H9 (cell line): ENCODE measurements around the gene USP5. TPM values are rescaled to one million over a fixed set of nuclear protein-coding genes. Genes with fewer than 3 reads are reported as not detected.
A peak's percentile ranks its signal among the peaks of the same experiment; 100 is the strongest.

Experiments
- DNase-seq: peaks from one replicate; pipeline ENCODE4 v3.0.0-alpha.2; 2017
- H2AFZ ChIP-seq: one replicate; pipeline ENCODE4 v1.6.1; 2013; ENCODE audit warnings: mild to moderate bottlenecking, low read length, control low read depth, moderate library complexity
- H2AK5ac ChIP-seq: 2 replicates; pipeline ENCODE4 v1.6.1; 2013; ENCODE audit warnings: low read length, control low read depth, mixed read lengths; ENCODE audit not compliant: insufficient read length
- H2BK120ac ChIP-seq: one replicate; pipeline ENCODE4 v1.6.1; 2013; ENCODE audit warnings: low read depth, mild to moderate bottlenecking, low read length, control low read depth, inconsistent platforms; ENCODE audit not compliant: poor library complexity, severe bottlenecking
- H2BK12ac ChIP-seq: 2 replicates; pipeline ENCODE4 v1.6.1; 2013; ENCODE audit warnings: low read length, control low read depth, mixed read lengths, low read depth; ENCODE audit not compliant: insufficient read length
- H2BK15ac ChIP-seq: 2 replicates; pipeline ENCODE4 v1.6.1; 2013; ENCODE audit warnings: low read depth, low read length, control low read depth
- H2BK20ac ChIP-seq: one replicate; pipeline ENCODE4 v1.6.1; 2013; ENCODE audit warnings: low read depth, mild to moderate bottlenecking, low read length, control low read depth, inconsistent platforms; ENCODE audit not compliant: poor library complexity, severe bottlenecking
- H2BK5ac ChIP-seq: 2 replicates; pipeline ENCODE4 v1.6.1; 2013; ENCODE audit warnings: low read length, control low read depth, mixed read lengths; ENCODE audit not compliant: insufficient read length
- H3K14ac ChIP-seq: 2 replicates; pipeline ENCODE4 v1.6.1; 2013; ENCODE audit warnings: low read length, control low read depth; ENCODE audit not compliant: insufficient read depth
- H3K18ac ChIP-seq: 2 replicates; pipeline ENCODE4 v1.6.1; 2013; ENCODE audit warnings: low read depth, mild to moderate bottlenecking, mixed read lengths, low read length, control low read depth; ENCODE audit not compliant: insufficient read length
- H3K23ac ChIP-seq: 2 replicates; pipeline ENCODE4 v1.6.1; 2013; ENCODE audit warnings: low read length, control low read depth, mixed read lengths, low read depth; ENCODE audit not compliant: insufficient read length
- H3K23me2 ChIP-seq: 2 replicates; pipeline ENCODE4 v1.6.1; 2013; ENCODE audit warnings: low read depth, mild to moderate bottlenecking, mixed read lengths, low read length, control low read depth; ENCODE audit not compliant: insufficient read length, poor library complexity, severe bottlenecking
- H3K27ac ChIP-seq: 2 replicates; pipeline ENCODE4 v1.5.1; 2013; ENCODE audit warnings: low read length, control low read depth, mixed read lengths, low read depth; ENCODE audit not compliant: insufficient read length
- H3K27me3 ChIP-seq: 2 replicates; pipeline ENCODE4 v1.6.1; 2013; ENCODE audit warnings: low read length, control low read depth, inconsistent platforms; ENCODE audit not compliant: insufficient read depth
- H3K4ac ChIP-seq: 2 replicates; pipeline ENCODE4 v1.6.1; 2013; ENCODE audit warnings: low read depth, mild to moderate bottlenecking, control low read depth, inconsistent platforms, low read length, moderate library complexity
- H3K4me1 ChIP-seq: 2 replicates; pipeline ENCODE4 v1.6.1; 2013; ENCODE audit warnings: low read length, control low read depth, inconsistent platforms; ENCODE audit not compliant: insufficient read depth
- H3K4me2 ChIP-seq: 2 replicates; pipeline ENCODE4 v1.6.1; 2013; ENCODE audit warnings: low read length, control low read depth, mixed read lengths; ENCODE audit not compliant: insufficient read length, insufficient read depth
- H3K56ac ChIP-seq: 2 replicates; pipeline ENCODE4 v1.6.1; 2013; ENCODE audit warnings: low read depth, mild to moderate bottlenecking, mixed read lengths, low read length, control low read depth; ENCODE audit not compliant: insufficient read length
- H3K79me1 ChIP-seq: 2 replicates; pipeline ENCODE4 v1.6.1; 2013; ENCODE audit warnings: low read depth, mild to moderate bottlenecking, moderate library complexity, low read length, control low read depth, inconsistent platforms; ENCODE audit not compliant: insufficient read depth, poor library complexity, severe bottlenecking
- H3K79me2 ChIP-seq: 2 replicates; pipeline ENCODE4 v1.6.1; 2013; ENCODE audit warnings: low read length, control low read depth, inconsistent platforms; ENCODE audit not compliant: insufficient read depth
- H3K9ac ChIP-seq: 2 replicates; pipeline ENCODE4 v1.6.1; 2013; ENCODE audit warnings: low read length, control low read depth, mixed read lengths; ENCODE audit not compliant: insufficient read length; ENCODE audit errors: extremely low read depth
- H3K9me3 ChIP-seq: one replicate; pipeline ENCODE4 v1.6.1; 2013; ENCODE audit warnings: low read depth, low read length, inconsistent platforms; ENCODE audit not compliant: control insufficient read depth
- H3T11ph ChIP-seq: one replicate; pipeline ENCODE4 v1.6.1; 2013; ENCODE audit warnings: mild to moderate bottlenecking, low read length, control low read depth, inconsistent platforms
- H4K20me1 ChIP-seq: one replicate; pipeline ENCODE4 v1.6.1; 2013; ENCODE audit not compliant: control insufficient read depth, insufficient read length, insufficient read depth
- H4K5ac ChIP-seq: 2 replicates; pipeline ENCODE4 v1.6.1; 2013; ENCODE audit warnings: low read depth, mild to moderate bottlenecking, mixed read lengths, low read length, control low read depth; ENCODE audit not compliant: insufficient read length
- H4K8ac ChIP-seq: replicated peaks from 2 replicates; pipeline ENCODE4 v1.6.1; 2013; ENCODE audit warnings: low read length, control low read depth, mixed read lengths, low read depth; ENCODE audit not compliant: insufficient read length
- H4K91ac ChIP-seq: 2 replicates; pipeline ENCODE4 v1.6.1; 2013; ENCODE audit warnings: low read depth, mild to moderate bottlenecking, moderate library complexity, mixed read lengths, low read length, control low read depth; ENCODE audit not compliant: insufficient read length
- H3K27ac Mint-ChIP-seq, 3 experiments: 2 replicates in 2 of 3; 3 replicates in 1 of 3; pipeline ENCODE4 v1.8.0; 2020 to 2021; ENCODE audit warnings: mixed read lengths in 3 of 3, mild to moderate bottlenecking in 1 of 3, moderate library complexity in 1 of 3
- H3K27me3 Mint-ChIP-seq: 2 replicates; pipeline ENCODE4 v1.8.0; 2021; ENCODE audit warnings: low read depth, mild to moderate bottlenecking, moderate library complexity, mixed read lengths
- H3K36me3 Mint-ChIP-seq, 3 experiments: 2 replicates in 2 of 3; 3 replicates in 1 of 3; pipeline ENCODE4 v1.8.0; 2020 to 2021; ENCODE audit warnings: low read depth in 3 of 3, mixed read lengths in 3 of 3; ENCODE audit not compliant: insufficient read depth in 1 of 3
- H3K4me1 Mint-ChIP-seq, 2 experiments: 2 replicates each; pipeline ENCODE4 v1.8.0; 2020; ENCODE audit warnings: mixed read lengths in 2 of 2
- H3K4me3 Mint-ChIP-seq, 2 experiments: 2 replicates in 1 of 2; 3 replicates in 1 of 2; pipeline ENCODE4 v1.8.0; 2020 to 2021; ENCODE audit warnings: mild to moderate bottlenecking in 2 of 2, mixed read lengths in 2 of 2, moderate library complexity in 1 of 2
- H3K9me3 Mint-ChIP-seq, 2 experiments: 2 replicates in 1 of 2; 3 replicates in 1 of 2; pipeline ENCODE4 v1.8.0; 2020; ENCODE audit warnings: mild to moderate bottlenecking in 2 of 2, mixed read lengths in 2 of 2, moderate library complexity in 1 of 2
- CTCF ChIP-seq: fragments of 200-600 bp; sonication (generic); conservative IDR thresholded peaks from 3 replicates; pipeline ENCODE4 v1.8.0; 2021; ENCODE audit warnings: antibody characterized with exemption, mild to moderate bottlenecking
- WGBS: extraction: QIAGEN DNeasy Blood & Tissue Kit; methylation state at CpG from one replicate; pipeline ENCODE4 v1.1.7; 2013; ENCODE audit warnings: missing lambda C conversion rate, low lambda C conversion rate, mixed read lengths; ENCODE audit not compliant: insufficient read length; ENCODE audit errors: extremely low coverage; 5-methylcytosine and 5-hydroxymethylcytosine counted together
- total RNA-seq: library from RNA; stranded (reverse); gene quantifications from 2 replicates; pipeline ENCODE4 v1.2.1, GENCODE V29; 2021

The USP5 gene
- total RNA-seq, 1 experiment from 2014 or later: 143 TPM

GRCh38 chr12:6838854-6839253 lies 13.1 kb upstream of the USP5 start:
- Histone ChIP-seq H3K23me2 (no peaks in the 10 kb centered on the region), H3K9ac (no peak overlapping the region), H3K27ac (no peak overlapping the region), H3K14ac (no peak overlapping the region), H3K23ac (no peak overlapping the region), H3T11ph (no peak overlapping the region), H2BK120ac (no peak overlapping the region), H2BK15ac (no peak overlapping the region), H2BK20ac (no peak overlapping the region), H3K56ac (no peak overlapping the region), H4K20me1 (no peaks in the 10 kb centered on the region), H2BK5ac (no peak overlapping the region), H3K18ac (no peak overlapping the region), H3K79me1 (no peaks in the 10 kb centered on the region), H4K5ac (no peak overlapping the region), H2BK12ac (no peak overlapping the region), H3K9me3 (no peaks in the 10 kb centered on the region), H3K4me1 (no peaks in the 10 kb centered on the region), H3K27me3 (no peaks in the 10 kb centered on the region), H2AFZ (no peak overlapping the region), H3K79me2 (no peaks in the 10 kb centered on the region), H4K8ac (no peak overlapping the region), H2AK5ac (no peak overlapping the region), H3K4ac (no peak overlapping the region), H4K91ac (no peak overlapping the region), H3K4me2 (no peak overlapping the region)
- H3K36me3 Mint-ChIP-seq: peaks cover 30 to 72% (median 71%) of the 10 kb centered on the region in 3 experiments; a peak in 6 of 7 replicates
- no peak for DNase-seq
- peak overlapping the region in 1 of 3 experiments; percentile 92; a peak in 2 of 7 replicates for H3K27ac Mint-ChIP-seq
- no CpG with 5 or more reads among the region's 16 CpGs for WGBS
- H3K4me3 Mint-ChIP-seq: no peak overlapping the region
- no peaks in the 10 kb centered on the region for H3K27me3 Mint-ChIP-seq
- no peak for TF ChIP-seq CTCF
- no peaks in the 10 kb centered on the region; a peak in 1 of 5 replicates for H3K9me3 Mint-ChIP-seq
- H3K4me1 Mint-ChIP-seq: peaks cover 4 to 28% of the 10 kb centered on the region in 2 experiments; a peak in 3 of 4 replicates
